Measurements from ENCODE around the gene STAG1. TPM values are rescaled to one million over a fixed set of nuclear protein-coding genes. Genes with fewer than 3 reads are reported as not detected.

STAG1 gene
- polyA plus RNA-seq, 1 of the 3 experiments (the other 2 are of a cell fraction) = 5.5 TPM

DNA sequence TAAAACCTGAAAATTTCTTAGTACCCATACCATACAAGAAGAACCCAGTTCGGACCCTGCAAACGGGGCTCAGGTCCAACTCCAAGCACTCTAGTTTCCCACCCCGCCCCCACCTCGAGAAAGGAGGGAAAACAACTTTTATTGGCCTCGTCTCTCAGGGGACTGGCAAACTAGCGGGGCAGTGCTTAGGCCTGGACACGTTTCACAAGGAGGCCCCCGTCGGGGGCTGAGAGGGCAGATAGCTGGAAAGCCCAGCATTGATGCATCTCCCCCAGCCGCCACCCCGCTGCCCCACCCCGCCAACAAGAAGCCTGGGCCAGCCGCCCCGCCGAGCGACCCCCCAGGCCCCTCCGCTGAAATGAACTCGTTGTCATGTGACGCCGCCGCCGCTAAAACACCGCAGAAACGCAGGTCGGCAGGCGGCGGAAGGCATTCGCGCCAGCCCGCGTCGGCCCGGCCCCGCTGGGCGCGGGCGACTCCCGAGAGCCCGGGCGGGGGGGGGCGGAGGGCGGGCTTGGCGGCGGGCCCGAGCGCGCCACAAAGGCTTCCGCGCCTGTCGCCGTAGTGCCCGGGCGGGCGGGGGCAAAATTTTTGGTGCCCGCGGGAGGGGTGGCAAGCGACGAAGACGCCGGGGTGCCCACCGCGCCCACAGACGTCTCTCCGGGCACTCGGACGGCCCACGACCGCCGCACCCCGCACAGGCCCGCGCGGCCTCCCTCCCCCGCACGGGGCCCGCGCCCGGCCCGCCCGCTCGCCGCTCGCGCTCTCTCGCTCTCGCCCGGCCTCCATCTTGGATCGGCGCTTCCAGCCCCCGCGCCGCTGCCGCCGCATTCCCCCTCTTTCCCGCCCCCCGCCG lies 634 bp downstream of the STAG1 start (continued):
- TF ChIP-seq FOXJ3 (CRISPR knock-in tag; IDR thresholded peaks at IDR 0.05) = no peak; the same call in 1 of the 2 replicates
- peak; percentile 38 for TF ChIP-seq CHD2 (IDR thresholded peaks at IDR 0.05; ENCODE audit: low read length, partially characterized antibody)
- TF ChIP-seq, protein P1, sequence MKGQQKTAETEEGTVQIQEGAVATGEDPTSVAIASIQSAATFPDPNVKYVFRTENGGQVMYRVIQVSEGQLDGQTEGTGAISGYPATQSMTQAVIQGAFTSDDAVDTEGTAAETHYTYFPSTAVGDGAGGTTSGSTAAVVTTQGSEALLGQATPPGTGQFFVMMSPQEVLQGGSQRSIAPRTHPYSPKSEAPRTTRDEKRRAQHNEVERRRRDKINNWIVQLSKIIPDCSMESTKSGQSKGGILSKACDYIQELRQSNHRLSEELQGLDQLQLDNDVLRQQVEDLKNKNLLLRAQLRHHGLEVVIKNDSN (IDR thresholded peaks at IDR 0.05; ENCODE audit: borderline replicate concordance, low read depth) = peak; percentile 75
- TF ChIP-seq JUND (IDR thresholded peaks at IDR 0.05) = no peak
- no peak for TF ChIP-seq MEF2A (IDR thresholded peaks at IDR 0.05; ENCODE audit: borderline replicate concordance, low read depth)
- TF ChIP-seq TCF12 (IDR thresholded peaks at IDR 0.05) = no peak; the same call in 1 of the 2 replicates
- TF ChIP-seq, protein P2, sequence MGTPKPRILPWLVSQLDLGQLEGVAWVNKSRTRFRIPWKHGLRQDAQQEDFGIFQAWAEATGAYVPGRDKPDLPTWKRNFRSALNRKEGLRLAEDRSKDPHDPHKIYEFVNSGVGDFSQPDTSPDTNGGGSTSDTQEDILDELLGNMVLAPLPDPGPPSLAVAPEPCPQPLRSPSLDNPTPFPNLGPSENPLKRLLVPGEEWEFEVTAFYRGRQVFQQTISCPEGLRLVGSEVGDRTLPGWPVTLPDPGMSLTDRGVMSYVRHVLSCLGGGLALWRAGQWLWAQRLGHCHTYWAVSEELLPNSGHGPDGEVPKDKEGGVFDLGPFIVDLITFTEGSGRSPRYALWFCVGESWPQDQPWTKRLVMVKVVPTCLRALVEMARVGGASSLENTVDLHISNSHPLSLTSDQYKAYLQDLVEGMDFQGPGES (IDR thresholded peaks at IDR 0.05; ENCODE audit: low read depth, low read length) = no peak
- peak; percentile 69; the same call in 1 of the 2 replicates for TF ChIP-seq MXI1 (IDR thresholded peaks at IDR 0.05; ENCODE audit: low read depth, low read length)
- no peak; a peak in 1 of 4 replicates for TF ChIP-seq EP300 (IDR thresholded peaks at IDR 0.05; ENCODE audit: borderline replicate concordance in 1 of 2, low read depth in 1 of 2, low read length in 1 of 2)
- TF ChIP-seq, protein P3, sequence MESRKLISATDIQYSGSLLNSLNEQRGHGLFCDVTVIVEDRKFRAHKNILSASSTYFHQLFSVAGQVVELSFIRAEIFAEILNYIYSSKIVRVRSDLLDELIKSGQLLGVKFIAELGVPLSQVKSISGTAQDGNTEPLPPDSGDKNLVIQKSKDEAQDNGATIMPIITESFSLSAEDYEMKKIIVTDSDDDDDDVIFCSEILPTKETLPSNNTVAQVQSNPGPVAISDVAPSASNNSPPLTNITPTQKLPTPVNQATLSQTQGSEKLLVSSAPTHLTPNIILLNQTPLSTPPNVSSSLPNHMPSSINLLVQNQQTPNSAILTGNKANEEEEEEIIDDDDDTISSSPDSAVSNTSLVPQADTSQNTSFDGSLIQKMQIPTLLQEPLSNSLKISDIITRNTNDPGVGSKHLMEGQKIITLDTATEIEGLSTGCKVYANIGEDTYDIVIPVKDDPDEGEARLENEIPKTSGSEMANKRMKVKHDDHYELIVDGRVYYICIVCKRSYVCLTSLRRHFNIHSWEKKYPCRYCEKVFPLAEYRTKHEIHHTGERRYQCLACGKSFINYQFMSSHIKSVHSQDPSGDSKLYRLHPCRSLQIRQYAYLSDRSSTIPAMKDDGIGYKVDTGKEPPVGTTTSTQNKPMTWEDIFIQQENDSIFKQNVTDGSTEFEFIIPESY (IDR thresholded peaks at IDR 0.05; ENCODE audit: borderline replicate concordance, low read depth) = no peak
- TF ChIP-seq SIN3A (IDR thresholded peaks at IDR 0.05; ENCODE audit: borderline replicate concordance, low read depth, low read length) = no peak
- TF ChIP-seq NRF1 (IDR thresholded peaks at IDR 0.05; ENCODE audit: low read depth, low read length) = no peak
- no peak for TF ChIP-seq TEAD4 (IDR thresholded peaks at IDR 0.05; ENCODE audit: borderline replicate concordance, insufficient read depth)
- TF ChIP-seq TAF1 (IDR thresholded peaks at IDR 0.05; ENCODE audit: borderline replicate concordance, low read depth, low read length) = peak; percentile 53; the same call in 1 of the 2 replicates
- TF ChIP-seq, protein P4, sequence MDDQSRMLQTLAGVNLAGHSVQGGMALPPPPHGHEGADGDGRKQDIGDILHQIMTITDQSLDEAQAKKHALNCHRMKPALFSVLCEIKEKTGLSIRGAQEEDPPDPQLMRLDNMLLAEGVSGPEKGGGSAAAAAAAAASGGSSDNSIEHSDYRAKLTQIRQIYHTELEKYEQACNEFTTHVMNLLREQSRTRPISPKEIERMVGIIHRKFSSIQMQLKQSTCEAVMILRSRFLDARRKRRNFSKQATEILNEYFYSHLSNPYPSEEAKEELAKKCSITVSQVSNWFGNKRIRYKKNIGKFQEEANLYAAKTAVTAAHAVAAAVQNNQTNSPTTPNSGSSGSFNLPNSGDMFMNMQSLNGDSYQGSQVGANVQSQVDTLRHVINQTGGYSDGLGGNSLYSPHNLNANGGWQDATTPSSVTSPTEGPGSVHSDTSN (IDR thresholded peaks at IDR 0.05) = no peak
- TF ChIP-seq, protein P5, sequence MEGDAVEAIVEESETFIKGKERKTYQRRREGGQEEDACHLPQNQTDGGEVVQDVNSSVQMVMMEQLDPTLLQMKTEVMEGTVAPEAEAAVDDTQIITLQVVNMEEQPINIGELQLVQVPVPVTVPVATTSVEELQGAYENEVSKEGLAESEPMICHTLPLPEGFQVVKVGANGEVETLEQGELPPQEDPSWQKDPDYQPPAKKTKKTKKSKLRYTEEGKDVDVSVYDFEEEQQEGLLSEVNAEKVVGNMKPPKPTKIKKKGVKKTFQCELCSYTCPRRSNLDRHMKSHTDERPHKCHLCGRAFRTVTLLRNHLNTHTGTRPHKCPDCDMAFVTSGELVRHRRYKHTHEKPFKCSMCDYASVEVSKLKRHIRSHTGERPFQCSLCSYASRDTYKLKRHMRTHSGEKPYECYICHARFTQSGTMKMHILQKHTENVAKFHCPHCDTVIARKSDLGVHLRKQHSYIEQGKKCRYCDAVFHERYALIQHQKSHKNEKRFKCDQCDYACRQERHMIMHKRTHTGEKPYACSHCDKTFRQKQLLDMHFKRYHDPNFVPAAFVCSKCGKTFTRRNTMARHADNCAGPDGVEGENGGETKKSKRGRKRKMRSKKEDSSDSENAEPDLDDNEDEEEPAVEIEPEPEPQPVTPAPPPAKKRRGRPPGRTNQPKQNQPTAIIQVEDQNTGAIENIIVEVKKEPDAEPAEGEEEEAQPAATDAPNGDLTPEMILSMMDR (IDR thresholded peaks at IDR 0.05) = no peak
- TF ChIP-seq RXRA (IDR thresholded peaks at IDR 0.05; ENCODE audit: borderline replicate concordance, low read depth) = no peak
- TF ChIP-seq FOXM1 (IDR thresholded peaks at IDR 0.05; ENCODE audit: low read depth) = no peak
